Effector memory CD4-positive, alpha-beta T cell (primary cell): ENCODE results near the gene CLCN7.

Source experiments
- DNase-seq, 3 donors: peaks; one replicate each; pipeline ENCODE4 v3.0.0-alpha.2; 2020
- H3K27ac ChIP-seq: 2 replicates; pipeline ENCODE4 v1.7.0; 2013; ENCODE audit warnings: mild to moderate bottlenecking, low read length, moderate library complexity; ENCODE audit not compliant: insufficient read depth, poor library complexity, severe bottlenecking
- H3K27me3 ChIP-seq: replicated peaks from 2 replicates; pipeline ENCODE4 v1.7.0; 2013; ENCODE audit warnings: mild to moderate bottlenecking, low read length; ENCODE audit not compliant: insufficient read depth, control insufficient read depth, poor library complexity, severe bottlenecking
- H3K36me3 ChIP-seq: 2 replicates; pipeline ENCODE4 v1.7.0; 2013; ENCODE audit warnings: mild to moderate bottlenecking, low read length, moderate library complexity; ENCODE audit not compliant: control insufficient read depth, insufficient read depth
- H3K4me1 ChIP-seq: 2 replicates; pipeline ENCODE4 v1.7.0; 2013; ENCODE audit warnings: low read length, mild to moderate bottlenecking; ENCODE audit not compliant: control insufficient read depth, insufficient read depth, poor library complexity, severe bottlenecking
- H3K4me3 ChIP-seq: 2 replicates; pipeline ENCODE4 v1.7.0; 2013; ENCODE audit warnings: low read length, low read depth, mild to moderate bottlenecking; ENCODE audit not compliant: insufficient read depth, poor library complexity, severe bottlenecking
- H3K9me3 ChIP-seq: 2 replicates; pipeline ENCODE4 v1.7.0; 2013; ENCODE audit warnings: mild to moderate bottlenecking, low read length, moderate library complexity; ENCODE audit not compliant: control insufficient read depth

Gene CLCN7

GRCh38 chr16:1422076-1422475 lies 52.8 kb downstream of the CLCN7 start:
- Histone ChIP-seq H3K4me1 (peaks cover 13% of the 10 kb centered on the region), H3K27ac (peak overlapping the region; percentile 80), H3K4me3 (no peak overlapping the region), H3K9me3 (no peaks in the 10 kb centered on the region), H3K27me3 (no peaks in the 10 kb centered on the region), H3K36me3 (no peaks in the 10 kb centered on the region)
- DNase-seq, result no peak

DNA sequence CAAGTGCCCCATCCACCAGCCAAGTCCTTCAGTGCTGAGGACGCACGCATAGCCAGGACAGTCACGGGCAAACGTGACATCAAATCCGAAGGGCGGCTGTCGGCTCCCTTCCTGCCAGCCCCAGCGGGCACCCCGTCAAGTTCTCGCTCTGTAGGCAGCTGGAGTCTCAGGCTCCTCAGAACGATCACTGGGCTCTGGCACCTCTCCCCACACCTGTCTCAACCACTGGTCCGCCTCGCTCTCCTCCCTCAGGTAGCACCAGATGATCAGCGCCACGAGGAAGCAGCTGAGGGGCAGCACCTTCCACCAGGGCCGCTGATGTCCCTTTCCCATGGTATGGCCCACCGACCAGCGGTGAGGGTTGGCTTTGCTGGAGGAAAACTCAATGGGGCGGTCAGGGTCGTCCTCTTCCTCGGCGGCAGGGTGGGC lies 54.7 kb downstream of the CLCN7 start:
- Histone ChIP-seq H3K4me3 (peak overlapping the region; percentile 71), H3K27ac (peak overlapping the region; percentile 80), H3K36me3 (no peaks in the 10 kb centered on the region), H3K27me3 (no peaks in the 10 kb centered on the region), H3K9me3 (no peaks in the 10 kb centered on the region), H3K4me1 (peaks cover 13% of the 10 kb centered on the region)
- DNase-seq, result no peak

GRCh38 chr16:1416521-1416941 lies 58.3 kb downstream of the CLCN7 start:
- no peaks in the 10 kb centered on the region for H3K27me3 ChIP-seq
- H3K4me1 ChIP-seq, result peaks cover 17% of the 10 kb centered on the region
- no peak overlapping the region for H3K4me3 ChIP-seq
- peaks cover 8% of the 10 kb centered on the region for H3K36me3 ChIP-seq
- H3K9me3 ChIP-seq, result no peaks in the 10 kb centered on the region
- DNase-seq, result no peak
- no peak overlapping the region for H3K27ac ChIP-seq

GRCh38 chr16:1414532-1415260 lies 60.1 kb downstream of the CLCN7 start, which contains the start of gene UNKL:
UNKL (minus strand) TSS chr16:1414704; CDS start chr16:1414691, 13 bp downstream.
- DNase-seq, result peak; percentile 68 to 79 (median 78)
- H3K27me3 ChIP-seq, result no peaks in the 10 kb centered on the region
- H3K36me3 ChIP-seq, result peaks cover 13% of the 10 kb centered on the region
- H3K27ac ChIP-seq, result peak within 1 kb of the TSS; percentile 75
- H3K9me3 ChIP-seq, result no peaks in the 10 kb centered on the region
- peak within 1 kb of the TSS; percentile 92 for H3K4me3 ChIP-seq
- peaks cover 5% of the 10 kb centered on the region for H3K4me1 ChIP-seq

DNA sequence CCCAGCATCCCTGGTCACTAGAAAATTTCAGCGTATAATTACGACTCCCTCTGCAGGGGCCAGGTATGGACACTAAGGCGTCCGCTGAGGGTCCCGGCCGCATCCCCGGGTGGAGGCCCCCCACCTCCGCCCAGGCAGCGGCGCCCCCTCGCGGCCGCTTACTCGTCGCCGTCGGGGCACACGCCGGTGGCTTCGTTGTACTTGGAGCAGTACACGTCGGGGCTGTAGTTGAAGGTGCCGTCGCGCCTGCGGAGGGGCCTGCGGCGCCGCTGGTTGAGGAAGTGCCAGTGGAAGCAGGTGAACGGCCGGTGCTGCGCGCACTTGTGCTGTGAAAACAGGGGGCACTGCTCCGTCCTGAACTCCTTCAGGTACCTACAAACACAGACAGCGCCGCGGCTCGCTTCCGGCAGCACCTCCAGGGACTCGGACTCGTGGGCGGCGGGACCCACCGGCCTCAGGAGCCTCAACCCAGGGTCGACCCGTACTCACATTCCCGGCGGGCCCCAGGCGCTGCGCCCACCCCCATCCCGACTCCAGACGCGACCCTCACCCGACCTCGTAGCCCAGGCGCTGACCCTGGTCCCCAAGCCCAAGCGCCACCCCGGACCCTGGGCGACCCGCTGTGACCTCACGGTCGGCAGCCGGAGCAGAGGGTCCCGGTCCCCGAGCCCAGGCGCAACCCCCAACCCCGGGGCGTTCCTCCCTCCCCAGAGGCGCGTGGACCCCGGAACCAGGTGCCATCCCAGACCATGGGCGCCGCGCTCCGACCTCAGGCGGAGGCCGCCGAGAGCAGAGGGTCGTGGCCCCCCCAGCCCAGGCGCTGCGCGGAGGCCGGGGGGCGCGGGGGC lies 60.9 kb downstream of the CLCN7 start:
- Histone ChIP-seq H3K4me3 (peak overlapping the region; percentile 92), H3K36me3 (peaks cover 13% of the 10 kb centered on the region), H3K4me1 (peaks cover 4% of the 10 kb centered on the region), H3K9me3 (no peaks in the 10 kb centered on the region), H3K27ac (peak overlapping the region; percentile 75), H3K27me3 (no peaks in the 10 kb centered on the region)
- DNase-seq, result peak; percentile 15 to 42 (median 31)

GRCh38 chr16:1412847-1413246 lies 62.0 kb downstream of the CLCN7 start:
- Histone ChIP-seq H3K27ac (no peak overlapping the region), H3K27me3 (no peaks in the 10 kb centered on the region), H3K9me3 (no peaks in the 10 kb centered on the region), H3K4me1 (peaks cover 11% of the 10 kb centered on the region), H3K4me3 (no peak overlapping the region), H3K36me3 (peaks cover 13% of the 10 kb centered on the region)
- no peak for DNase-seq

DNA sequence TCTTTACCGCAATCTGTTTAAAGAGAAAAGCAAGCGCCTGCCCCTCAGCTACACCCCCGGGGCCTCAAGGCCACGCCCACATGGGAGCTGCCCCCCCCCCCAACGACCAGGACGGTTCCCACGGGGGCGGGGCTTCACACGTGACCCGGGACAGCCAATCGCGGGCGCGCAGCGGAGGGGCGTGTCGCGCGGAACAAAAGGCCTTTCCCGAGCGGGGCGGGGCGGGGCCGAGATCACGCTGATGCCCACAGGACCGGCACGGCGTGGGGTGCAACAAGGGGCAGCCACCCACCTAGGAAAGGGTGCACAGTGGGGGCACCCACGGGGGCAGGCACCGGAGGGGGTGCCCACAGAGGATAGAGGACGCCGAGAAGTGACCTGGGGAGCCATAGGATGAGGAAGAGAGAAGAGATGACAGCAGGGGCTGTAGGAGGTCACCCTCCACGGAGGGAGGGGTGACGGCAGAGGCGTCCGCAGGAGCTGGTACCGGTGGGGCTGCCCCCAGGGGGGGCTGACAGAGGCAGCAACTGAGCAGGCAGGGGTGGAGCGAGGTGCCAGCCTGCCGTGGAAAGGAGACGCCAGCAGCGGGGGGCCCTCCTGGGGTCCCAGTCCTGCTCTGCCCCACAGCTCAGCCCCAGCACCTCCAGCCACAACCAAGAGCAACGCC lies 66.5 kb downstream of the CLCN7 start:
- Histone ChIP-seq H3K36me3 (peaks cover 22% of the 10 kb centered on the region), H3K27me3 (no peaks in the 10 kb centered on the region), H3K4me3 (peak overlapping the region; percentile 50), H3K9me3 (no peaks in the 10 kb centered on the region), H3K4me1 (peaks cover 11% of the 10 kb centered on the region), H3K27ac (peak overlapping the region; percentile 28)
- DNase-seq, result peak; percentile 91 to 95 (median 95)

GRCh38 chr16:1407753-1408152 lies 67.1 kb downstream of the CLCN7 start:
- Histone ChIP-seq H3K27me3 (no peaks in the 10 kb centered on the region), H3K27ac (no peak overlapping the region), H3K4me1 (peaks cover 10% of the 10 kb centered on the region), H3K9me3 (no peaks in the 10 kb centered on the region), H3K4me3 (no peak overlapping the region), H3K36me3 (peaks cover 20% of the 10 kb centered on the region)
- no peak for DNase-seq

DNA sequence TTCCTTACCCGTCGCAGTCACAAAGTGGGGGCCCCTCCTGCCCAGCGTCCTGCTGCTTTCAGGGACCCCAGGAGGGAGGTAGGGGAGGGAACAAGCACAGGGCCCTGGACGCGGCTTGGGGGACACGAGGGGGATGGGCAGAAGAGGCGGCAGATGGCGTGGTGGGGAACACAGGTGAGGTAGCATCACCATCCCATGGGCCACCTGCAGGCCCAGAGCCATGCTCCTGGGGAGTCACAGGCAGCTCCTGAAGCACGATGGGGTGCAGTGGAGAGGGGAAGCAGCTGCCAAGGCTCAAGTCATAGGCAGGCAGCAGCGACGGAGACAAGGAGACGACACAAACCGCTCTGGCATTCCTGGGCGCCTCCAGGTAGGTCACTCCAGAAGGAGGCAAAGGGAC lies 71.1 kb downstream of the CLCN7 start:
- DNase-seq, result no peak
- no peaks in the 10 kb centered on the region for H3K9me3 ChIP-seq
- peaks cover 10% of the 10 kb centered on the region for H3K4me1 ChIP-seq
- H3K4me3 ChIP-seq, result no peak overlapping the region
- peaks cover 39% of the 10 kb centered on the region for H3K36me3 ChIP-seq
- H3K27ac ChIP-seq, result no peak overlapping the region
- H3K27me3 ChIP-seq, result no peaks in the 10 kb centered on the region
